CD4-positive, alpha-beta T cell treated with Interleukin-15 for 1 hour (primary cell): Measurements from ENCODE around the gene RCAN3.
A peak's percentile ranks its signal among the peaks of the same experiment; 100 is the strongest.
"Not testable (repeated sequence)": the region's sequence is repeated elsewhere in the genome, so short reads cannot be mapped to it uniquely, and the experiment has no call there.

Experiments
- DNase-seq: peaks from one replicate; pipeline ENCODE4 v3.0.0-alpha.2; 2020

Gene RCAN3

DNA sequence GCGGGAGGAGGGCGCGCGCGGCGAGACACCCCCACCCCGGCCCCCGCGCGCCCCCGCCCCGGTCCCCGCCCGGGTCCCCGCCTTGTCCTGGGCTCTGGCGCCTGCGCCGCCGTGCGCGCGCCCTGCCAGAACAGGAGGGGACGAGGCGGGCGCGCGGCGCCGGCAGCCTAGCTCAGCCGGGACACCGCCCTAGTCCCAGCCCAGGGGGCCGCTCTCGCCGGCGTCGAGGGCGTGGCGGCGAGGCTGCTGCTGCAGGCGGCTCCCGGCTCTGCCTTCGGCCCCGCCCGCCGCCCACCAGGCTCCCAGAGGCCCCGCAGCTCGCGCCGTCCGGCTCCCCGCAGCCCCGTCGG, at the start of gene RCAN3:
RCAN3 (plus strand) TSS at position 128 of the 350 bp plus-strand sequence. CDS start 11,537 bp downstream, outside the sequence.
- peak; percentile 90 for DNase-seq

DNA sequence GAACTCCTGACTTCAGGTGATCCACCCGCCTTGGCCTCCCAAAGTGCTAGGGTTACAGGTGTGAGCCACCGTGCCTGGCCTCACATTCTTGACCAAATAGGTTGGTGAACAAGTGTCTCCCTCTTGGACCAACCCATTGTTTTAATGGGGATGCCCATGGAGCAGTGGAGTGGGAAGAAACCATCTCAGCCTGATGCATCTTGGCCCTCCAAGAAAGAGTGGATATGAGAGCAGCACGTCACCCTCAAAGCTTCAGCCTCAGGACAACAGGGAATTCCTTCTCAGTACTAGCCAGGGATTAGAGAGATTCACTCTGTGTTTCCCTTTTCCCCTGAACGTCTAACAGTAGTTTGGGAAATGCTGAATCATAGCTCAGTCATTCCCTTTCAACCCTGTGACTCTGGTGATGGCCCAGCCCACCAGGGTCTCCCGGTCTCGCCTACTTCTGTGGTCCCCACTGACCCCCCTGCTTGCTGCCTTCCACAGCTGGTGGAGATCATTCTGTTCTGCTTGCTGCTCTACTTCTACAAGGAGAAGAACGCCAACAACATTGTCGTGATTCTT, 49.6 kb upstream of the RCAN3 start:
- no peak for DNase-seq

DNA sequence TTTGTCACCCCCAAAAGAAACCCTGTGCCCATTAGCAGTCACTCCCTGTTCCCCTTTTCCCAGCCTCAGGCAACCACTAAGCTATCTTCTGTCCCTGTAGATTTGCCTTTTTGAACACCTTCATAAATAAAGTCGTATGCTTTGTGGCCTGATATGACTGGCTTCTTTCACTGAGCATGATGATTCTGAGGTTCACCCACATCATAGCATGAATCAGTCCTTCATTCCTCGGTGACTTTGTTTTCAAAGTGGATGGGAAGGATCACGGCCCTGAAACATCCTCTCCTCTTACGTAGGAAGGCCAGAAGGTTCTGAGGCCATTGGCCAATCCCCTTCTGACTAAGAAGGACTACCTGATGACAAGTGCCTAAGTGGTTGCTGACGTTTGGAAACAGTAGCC, 48.0 kb upstream of the RCAN3 start:
- DNase-seq = no peak

DNA sequence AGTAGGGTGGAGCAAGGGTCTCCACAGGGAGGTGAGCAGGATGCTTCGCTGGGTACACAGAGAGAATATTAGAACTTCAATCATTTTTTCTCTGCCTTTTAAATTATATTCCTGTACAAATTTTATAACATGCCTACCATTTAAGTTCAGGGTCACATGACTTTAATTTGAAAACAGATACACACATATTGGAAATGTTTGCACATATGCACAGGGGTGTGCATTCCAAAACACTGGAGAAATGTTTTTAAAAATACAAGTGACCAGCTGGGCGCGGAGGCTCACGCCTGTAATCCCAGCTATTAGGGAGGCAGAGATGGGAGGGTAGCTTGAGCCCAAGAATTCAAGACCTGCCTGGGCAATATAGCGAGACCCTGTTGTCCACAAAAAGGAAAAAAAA, 47.4 kb upstream of the RCAN3 start:
- DNase-seq = no peak

DNA sequence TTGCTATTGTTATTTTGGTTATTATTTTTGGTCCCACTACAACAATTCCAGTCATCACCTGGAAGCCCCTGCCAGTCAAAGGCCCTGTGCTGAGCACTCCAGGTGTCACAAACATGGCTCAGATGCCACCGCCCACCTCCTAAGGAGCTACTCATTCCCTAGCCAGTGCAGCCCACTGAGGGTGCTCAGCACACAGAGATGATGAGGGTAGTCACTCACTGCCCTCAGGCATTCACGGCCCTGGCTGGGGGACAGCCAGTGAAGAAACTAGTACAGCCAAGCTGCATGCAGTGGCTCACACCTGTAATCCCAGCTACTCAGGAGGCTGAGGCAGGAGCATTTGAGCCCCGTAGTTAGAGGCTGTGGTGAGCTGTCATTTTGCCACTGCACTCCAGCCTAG, 44.8 kb upstream of the RCAN3 start:
- DNase-seq = no peak

DNA sequence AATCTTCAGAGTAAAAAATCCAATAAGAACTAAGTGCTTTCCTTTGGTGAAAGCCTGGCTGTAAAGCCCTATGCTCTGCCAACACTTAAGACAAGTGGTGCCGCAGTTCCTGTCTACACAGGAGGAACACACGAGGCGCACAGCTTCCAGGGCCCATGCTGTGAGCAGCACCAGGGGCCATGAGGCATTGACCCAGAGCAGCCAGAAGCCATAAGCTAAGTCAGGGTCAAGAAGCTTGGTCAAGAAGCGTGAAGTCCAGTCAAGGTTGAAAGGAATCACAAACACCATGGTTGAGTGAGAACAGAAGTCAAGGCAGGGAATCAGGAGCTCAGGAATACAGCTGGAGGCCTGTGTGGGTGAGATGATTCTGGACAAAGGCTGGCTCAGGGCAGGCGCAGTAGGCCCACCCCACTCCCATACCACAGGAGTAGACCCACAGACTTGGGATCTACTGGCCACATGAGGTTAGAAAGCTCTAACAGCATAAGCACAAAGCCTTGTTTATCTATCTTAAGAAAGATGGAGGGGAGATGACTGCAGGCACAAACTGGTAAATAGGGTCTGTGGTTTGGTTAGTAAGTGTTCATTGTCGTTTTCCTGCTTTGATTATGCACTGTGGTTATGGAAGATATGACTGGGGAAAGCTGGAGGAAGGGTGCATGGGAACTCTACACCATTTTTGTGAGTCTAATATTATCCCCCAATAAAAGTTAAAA, 42.9 kb upstream of the RCAN3 start:
- DNase-seq = no peak

DNA sequence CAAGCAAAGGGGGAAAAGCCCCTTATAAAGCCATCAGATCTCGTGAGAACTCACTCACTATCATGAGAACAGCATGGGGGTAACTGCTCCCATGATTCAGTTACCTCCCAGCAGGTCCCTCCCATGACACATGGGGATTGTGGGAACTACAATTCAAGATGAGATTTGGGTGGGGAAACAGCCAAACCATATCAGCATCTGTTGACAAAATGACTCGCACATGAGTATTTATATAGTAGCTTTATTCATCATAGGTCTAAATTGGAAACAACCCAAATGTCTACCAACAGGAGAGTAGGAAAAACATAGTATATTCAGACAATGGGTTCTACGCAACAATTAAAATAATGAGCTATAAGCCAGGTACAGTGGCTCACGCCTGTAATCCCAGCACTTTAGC, 40.5 kb upstream of the RCAN3 start:
- not testable (repeated sequence) for DNase-seq

DNA sequence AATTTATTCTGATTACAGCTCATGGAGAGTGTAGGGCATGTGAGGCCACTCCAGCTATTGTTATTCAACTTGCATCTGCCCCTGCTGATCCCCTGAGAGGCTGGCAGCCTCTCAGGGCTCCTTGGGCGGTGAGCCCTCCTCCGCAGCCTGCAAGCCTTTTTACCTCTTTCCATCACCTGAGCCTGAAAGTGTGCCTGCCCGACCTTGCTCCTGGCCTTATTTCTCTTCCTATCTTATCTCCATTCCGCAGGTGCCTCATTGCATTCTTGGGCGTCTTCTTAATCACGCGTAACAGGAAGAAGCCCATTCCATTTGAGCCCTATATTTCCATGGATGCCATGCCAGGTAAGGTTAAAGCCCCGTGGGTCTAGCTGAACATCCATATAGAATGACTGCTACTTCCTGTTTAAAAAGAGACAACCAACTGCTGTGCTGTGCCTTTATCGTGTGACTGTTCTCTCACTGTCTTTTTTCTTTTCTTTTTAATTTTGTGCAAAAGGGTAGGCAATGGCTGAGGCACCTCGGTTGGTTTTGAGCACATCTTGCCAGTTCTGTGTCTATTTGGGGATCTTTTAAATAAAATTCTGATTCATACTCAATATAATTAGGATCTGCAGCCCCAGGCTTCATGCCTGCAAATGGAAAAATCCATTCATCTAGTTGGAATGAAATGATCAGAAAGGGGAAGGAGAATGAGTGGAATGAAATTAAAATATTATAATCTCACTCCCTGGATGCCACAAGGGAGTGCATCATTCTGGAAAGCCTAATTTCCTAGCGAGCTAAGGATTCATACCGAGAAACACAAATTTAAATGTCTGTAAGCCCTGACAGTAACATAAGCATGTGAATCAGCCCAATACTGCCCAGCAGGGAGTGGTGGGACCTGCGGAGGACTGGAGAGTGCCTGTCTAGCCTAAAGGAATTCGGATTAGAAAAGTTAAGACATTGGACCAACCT, 38.6 kb upstream of the RCAN3 start:
- no peak for DNase-seq

DNA sequence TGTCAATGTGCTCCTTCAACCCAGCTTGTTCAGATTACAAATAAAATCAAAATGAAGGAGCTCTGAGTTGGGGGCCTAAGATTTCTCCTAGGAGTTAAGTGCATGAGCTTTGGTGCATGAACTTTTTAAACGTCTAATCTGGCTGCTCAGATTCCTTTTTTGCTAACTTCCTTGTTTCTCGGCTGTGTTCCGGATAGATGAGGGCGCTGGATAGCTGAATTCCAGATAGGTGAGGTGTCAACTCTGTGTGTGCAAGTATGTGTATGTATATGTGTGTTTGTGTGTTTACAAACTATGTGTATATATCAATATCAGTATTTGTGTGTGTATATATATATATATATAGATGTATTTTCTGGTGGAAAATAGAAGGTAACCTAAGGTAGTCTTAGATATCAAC, 37.5 kb upstream of the RCAN3 start:
- no peak for DNase-seq

DNA sequence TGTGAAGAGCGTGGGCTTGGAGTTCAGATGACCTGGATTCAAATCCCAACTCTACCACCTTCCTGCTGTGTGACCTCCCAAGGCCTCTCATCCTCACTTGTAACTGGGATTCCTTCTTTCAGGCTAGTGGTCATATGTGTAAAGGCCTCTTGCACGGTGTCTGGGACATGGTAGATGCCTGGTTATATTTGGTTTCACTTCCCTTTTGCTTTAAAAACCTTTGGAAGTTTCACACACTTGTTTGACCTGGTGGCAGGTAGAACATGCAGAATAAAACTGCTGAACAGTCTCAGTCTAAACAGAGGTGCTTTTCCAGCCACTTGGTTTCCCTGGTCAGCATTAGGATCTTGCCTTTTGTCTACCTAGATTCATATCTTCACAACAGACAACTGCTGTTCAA, 37.0 kb upstream of the RCAN3 start:
- DNase-seq = no peak

DNA sequence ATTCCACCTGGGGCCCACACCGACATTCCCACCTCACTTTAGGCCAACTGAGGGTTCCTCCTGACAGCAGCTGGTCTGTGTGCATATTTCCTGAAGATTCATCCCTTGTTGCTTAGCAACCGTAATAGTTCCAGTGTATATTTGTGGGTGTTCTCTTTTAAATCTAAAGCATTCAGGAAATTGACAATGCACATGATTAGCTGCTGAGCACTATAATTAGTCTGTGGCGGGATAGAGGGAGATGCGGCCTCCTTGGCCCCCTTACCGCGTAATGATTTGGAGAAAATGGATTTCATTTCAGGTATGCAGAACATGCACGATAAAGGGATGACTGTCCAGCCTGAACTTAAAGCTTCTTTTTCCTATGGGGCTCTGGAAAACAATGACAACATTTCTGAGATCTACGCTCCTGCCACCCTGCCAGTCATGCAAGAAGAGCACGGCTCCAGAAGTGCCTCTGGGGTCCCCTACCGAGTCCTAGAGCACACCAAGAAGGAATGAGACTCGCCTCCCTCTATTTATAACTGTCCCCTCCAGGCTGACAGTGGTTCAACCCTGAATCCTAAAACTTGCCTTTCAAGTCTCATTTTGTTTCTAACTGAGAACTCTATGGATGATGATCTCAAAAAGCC, 33.8 kb upstream of the RCAN3 start:
- no peak for DNase-seq

DNA sequence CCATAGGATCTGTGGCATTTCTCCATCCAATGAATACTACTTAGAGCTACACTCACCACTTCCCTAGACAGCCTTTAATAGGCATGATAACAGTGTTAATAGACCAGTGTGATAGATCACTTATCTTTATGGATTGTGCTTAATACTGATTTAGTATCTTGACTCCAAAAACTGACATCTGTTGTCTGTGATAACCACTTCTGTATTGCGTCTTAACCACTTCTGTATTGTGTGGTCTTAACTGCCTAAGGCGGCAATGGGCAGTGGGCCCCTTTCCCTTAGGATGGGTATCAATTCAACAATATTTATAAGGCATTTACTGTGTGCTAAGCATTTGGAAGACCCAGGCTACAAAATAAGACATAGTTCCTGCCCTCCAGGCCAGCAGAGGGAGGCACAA, 32.0 kb upstream of the RCAN3 start:
- no peak for DNase-seq

DNA sequence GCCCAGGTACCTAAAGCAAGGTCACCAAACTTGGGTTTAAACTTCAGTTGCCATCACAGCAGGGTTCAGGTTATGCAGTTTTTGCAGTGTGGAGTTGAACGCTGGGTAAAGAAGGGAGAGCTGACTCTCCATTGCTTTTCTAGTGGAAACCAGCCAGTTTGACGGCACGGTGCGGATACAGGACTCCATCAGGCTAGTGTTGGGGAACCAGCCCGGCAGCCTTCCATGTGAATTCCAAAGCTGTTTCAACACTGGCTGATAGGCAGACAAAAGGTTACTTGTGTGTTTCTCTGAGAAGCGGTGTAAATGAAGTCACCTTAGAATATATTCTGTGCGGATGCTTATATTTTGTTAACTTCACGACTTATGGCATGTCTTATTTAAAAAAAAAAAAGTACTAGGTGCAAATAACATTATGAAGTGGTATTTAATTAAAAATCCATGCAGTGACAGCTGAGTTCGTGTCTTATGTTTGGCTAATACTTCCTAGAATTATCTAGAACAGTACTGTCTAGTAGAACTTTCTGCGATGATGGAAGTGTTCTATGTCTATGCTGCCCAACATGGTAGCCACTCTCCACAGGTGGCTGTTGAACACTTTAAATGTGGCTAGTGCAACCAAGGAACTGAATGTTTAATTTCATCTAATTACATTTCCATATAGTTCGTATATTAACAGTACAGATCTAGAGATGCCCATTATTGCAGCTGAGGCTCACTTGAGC, 29.9 kb upstream of the RCAN3 start:
- DNase-seq = no peak

DNA sequence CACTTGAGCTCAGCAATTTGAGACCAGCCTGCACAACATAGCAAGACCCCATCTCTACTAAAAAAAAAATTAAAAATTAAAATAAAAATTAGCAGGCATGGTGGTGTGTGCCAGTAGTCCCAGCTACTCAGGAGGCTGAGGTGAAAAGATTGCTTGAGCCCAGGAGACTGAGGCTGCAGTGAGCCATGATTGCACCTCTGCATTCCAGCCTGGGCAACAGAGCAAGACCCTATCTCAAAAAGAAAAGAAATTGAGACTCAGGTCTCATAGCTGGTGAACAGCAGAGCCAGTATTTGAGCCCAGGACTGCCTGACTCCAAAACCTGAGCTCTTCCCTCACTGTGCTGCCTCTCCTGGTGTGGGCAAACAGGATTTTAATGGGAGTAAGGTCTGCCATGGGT, 28.4 kb upstream of the RCAN3 start:
- DNase-seq = no peak

DNA sequence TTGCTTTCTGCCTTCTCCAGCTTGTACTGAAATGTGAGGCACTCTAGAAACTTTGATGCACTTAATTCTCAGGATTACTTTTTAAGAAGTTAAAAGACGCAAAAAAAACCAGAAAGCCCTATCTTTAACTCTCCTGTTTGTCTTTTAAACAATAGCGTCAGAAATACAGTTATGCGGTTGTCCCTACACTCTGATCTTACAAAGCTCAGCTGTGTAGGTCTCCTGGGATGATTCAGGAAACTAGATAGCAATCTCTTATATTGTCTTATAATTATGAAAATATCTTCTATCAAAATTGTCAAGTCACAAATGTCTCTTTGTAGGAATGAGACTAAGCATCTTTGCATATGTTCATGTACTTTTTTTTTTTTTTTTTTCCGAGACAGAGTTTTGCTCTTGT, 26.9 kb upstream of the RCAN3 start:
- DNase-seq = no peak

DNA sequence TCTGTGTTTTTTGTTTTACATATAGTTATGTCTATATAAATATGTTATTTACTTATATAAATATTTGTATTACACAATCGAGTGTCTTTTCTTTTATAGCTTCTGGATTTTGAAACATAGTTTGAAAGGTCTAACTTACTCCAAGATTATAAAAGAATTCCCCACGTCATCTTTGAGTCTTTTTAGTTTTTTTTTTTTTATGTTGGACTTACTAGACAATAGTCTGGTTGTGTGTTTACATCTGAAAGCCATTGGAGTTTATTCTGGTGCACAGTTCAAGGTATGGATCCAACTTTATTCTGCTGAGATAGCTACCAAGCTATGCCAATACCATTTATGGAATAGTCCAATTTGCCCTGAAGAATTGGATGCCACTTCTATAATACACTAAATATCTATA, 26.1 kb upstream of the RCAN3 start:
- DNase-seq = no peak

DNA sequence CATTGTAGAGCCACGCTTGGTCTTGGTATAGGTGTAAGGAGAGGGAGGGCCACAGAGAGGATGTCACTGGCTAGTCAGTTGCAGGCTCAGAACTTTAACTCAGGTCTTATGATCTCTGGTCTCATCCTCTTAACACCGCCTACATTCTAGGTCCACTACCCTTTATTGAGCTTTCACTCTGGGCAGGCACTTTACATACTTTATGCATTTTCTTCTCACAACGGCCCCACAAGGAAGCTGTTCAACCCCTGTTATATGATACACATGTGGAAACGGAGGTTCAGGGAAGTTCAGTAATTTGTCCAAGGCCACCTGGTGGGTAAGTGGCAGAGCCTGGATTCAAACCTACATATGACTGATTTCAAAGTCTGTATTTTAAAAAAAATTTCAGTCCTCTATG, 25.3 kb upstream of the RCAN3 start:
- no peak for DNase-seq

DNA sequence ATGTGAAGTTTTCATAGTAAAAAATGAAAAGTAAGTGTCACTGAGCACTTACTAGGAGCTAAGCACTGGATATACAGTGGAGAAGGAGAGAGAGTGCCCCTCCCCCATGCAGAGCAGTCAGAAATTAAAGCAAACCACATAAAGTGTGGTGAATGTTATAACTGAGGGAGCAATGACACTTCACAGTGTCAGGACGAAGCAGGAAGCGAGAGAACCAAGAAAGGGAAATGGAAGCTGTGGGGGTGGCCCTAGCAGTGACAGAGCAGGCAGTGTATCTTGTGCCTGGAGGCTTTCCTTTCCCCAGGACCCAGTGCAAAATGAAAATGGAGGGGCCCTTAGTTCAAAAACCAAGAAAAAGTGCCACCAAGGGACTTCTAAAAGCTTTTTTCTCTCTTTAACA, 21.5 kb upstream of the RCAN3 start:
- DNase-seq = peak; percentile 70

DNA sequence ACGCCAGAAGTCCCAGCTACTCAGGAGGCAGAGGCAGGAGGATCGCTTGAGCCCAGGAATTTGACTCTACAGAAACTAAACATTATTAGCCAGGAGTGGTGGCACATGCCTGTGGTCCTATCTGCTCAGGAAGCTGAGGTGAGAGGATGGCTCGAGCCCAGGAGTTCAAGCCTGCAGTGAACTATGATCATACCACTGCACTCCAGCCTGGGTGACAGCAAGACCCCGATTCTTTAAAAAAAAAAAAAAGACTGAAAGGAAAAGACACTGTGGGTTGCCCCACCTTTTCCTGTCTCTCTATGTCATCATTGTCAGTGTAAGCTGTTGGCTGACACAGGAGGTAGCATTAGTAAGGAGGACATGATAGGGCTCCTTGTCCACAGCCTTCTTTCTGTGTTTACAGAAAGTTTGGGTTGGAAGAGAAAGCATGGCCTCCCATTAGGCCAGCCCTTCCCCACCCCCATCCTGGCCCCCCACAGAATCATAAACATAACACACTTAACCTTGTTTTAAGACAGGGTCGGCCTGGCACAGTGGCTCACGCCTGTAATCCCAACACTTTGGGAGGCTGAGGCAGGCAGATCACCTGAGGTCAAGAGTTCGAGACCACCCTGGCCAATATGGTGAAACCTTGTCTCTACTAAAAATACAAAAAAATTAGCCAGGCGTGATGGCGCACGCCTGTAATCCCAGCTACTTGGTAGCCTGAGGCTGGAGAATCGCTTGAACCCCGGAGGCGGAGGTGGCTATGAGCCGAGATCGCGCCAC, 20.6 kb upstream of the RCAN3 start:
- peak; percentile 52 for DNase-seq

DNA sequence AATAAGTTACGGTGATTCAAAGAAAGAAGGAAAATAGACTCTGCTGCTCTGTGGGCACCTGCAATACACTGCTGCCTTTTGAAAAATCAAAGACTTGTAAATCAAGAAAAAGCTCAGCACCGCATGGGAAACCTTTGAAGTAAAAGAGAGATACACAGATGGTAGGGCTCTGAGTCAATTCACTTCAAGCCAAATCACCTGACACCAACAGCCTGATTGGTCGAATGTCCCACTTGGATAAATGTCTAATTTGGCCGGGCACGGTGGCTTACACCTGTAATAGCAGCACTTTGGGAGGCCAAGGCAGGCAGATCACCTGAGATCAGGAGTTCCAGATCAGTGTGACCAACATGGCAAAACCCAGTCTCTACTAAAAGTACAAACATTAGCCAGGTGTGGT, 19.2 kb upstream of the RCAN3 start:
- DNase-seq = no peak

DNA sequence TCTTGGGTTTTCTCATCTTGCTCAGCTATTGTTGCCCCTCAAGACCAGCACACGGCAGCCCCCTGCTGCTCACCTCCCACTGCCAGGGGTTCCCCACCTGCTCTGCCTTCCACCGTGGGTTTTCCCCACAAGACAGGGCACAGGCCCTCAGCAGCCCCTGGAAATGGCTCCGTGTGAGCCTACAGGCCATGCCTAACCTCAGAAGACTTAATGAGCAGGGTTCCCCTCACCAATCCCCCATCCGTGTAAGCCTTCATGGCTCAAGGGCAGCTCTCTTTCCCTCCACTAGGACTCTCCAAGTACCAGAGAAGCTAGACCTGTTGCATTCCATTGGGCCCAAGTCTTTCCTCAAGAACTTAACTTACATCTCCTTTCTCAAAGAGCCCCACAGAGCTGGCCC, 18.4 kb upstream of the RCAN3 start:
- no peak for DNase-seq
